Left lung (tissue), 10 donors: ENCODE data around the gene HOXA11. TPM values are rescaled to one million over a fixed set of nuclear protein-coding genes. Genes with fewer than 3 reads are reported as not detected.

Experiments
- ATAC-seq: fragments of 200-7000 bp; cut with Tn5 transposase; one replicate; pipeline ENCODE4 v1.9.1; 2020; ENCODE audit warnings: moderate library complexity
- DNase-seq, 4 donors: peaks; one replicate each; pipeline ENCODE4 v3.0.0-alpha.2; 2013 to 2020
- H3K27ac ChIP-seq, 2 donors: fragments of 200-600 bp; sonication (generic) in 1 of 2; one replicate each; pipeline versions ENCODE4 v1.5.0 to v1.8.0; 2020 to 2021
- H3K27me3 ChIP-seq, 2 donors: fragments of 200-600 bp; sonication (generic) in 1 of 2; one replicate each; pipeline versions ENCODE4 v1.5.0 to v1.8.0; 2020 to 2021
- H3K36me3 ChIP-seq, 2 donors: fragments of 200-600 bp; sonication (generic) in 1 of 2; one replicate each; pipeline versions ENCODE4 v1.5.0 to v1.8.0; 2020 to 2021
- H3K4me1 ChIP-seq, 2 donors: fragments of 200-600 bp; one replicate each; pipeline ENCODE4 v1.8.0; 2021
- H3K4me3 ChIP-seq, 2 donors: fragments of 200-600 bp; sonication (generic) in 1 of 2; one replicate each; pipeline versions ENCODE4 v1.5.0 to v1.8.0; 2020 to 2021; ENCODE audit warnings: mild to moderate bottlenecking in 1 of 2
- H3K9me3 ChIP-seq, 2 donors: fragments of 200-600 bp; sonication (generic) in 1 of 2; one replicate each; pipeline versions ENCODE4 v1.5.0 to v1.8.0; 2020 to 2021
- CTCF ChIP-seq, 2 donors: fragments of 200-600 bp; sonication (generic) in 1 of 2; IDR thresholded peaks; one replicate each; pipeline versions ENCODE4 v1.5.0 to v1.8.0; 2021; ENCODE audit warnings: antibody characterized with exemption in 2 of 2
- intact Hi-C, 2 donors: fragments of 100-400 bp; cut with DNase I; formaldehyde crosslinking; loops; one replicate each; pipeline versions ENCODE4 v1.11.2 to v1.14.2; 2022
- polyA plus RNA-seq, 6 donors: library from polyadenylated mRNA; unstranded; fragments of 120-200 nt; gene quantifications; one replicate each; pipeline ENCODE4 v1.2.1, GENCODE V29; 2013; ENCODE audit not compliant: insufficient read length in 6 of 6
- total RNA-seq, 2 donors: library from RNA; stranded (reverse); fragmentation: NEBNext Ultra II Directional; extraction: Animal tissue kit (Norgen Biotek cat#: 25700); gene quantifications; one replicate each; pipeline ENCODE4 v1.2.1, GENCODE V29; 2021
- donor health status: DM: no; HTN: yes; CAD: no.
- donor health status: DM: no; HTN: no; CAD: no.

The HOXA11 gene
- total and polyA plus RNA-seq, 8 donors = 0.10 to 0.23 (median 0.13) TPM; not detected in 4

DNA sequence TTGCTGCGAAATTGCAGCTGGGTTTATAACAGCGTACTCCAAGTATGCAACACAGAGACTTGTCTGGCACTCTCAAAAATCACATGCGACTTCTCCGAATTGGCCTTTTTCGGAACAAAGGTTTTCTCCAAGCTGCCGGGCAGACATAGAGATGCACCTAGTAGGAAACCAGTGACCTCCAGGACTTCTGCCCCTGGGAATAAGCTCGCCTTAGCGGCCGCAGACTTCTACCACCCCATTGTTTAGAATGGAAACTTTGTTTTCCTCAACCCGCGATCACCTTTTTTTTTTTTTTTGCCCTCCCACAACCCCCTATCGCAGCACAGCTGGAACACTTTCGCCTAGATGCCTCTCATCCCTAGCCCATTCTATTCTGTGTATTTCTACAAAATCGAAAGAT, 6.0 kb downstream of the HOXA11 start:
- DNase-seq (peak in 1 of 4 donors; percentile 17), ATAC-seq (no peak)
- H3K4me3 ChIP-seq = no peak overlapping the region
- H3K9me3 ChIP-seq = no peaks in the 10 kb centered on the region
- TF ChIP-seq CTCF (IDR thresholded peaks at IDR 0.05) = no peak
- no peaks in the 10 kb centered on the region for H3K36me3 ChIP-seq
- peaks cover 8 to 26% of the 10 kb centered on the region in 2 donors for H3K4me1 ChIP-seq
- H3K27ac ChIP-seq = no peak overlapping the region
- peaks cover 99 to 100% of the 10 kb centered on the region in 2 donors for H3K27me3 ChIP-seq
- intact Hi-C loops = no loop called here

GRCh38 chr7:27178366-27178765, 6.7 kb downstream of the HOXA11 start:
- Histone ChIP-seq H3K27me3 (peaks cover 99 to 100% of the 10 kb centered on the region in 2 donors), H3K4me3 (no peak overlapping the region), H3K36me3 (no peaks in the 10 kb centered on the region), H3K9me3 (no peaks in the 10 kb centered on the region), H3K27ac (no peak overlapping the region), H3K4me1 (peaks cover 8 to 28% of the 10 kb centered on the region in 2 donors)
- DNase-seq (no peak), ATAC-seq (no peak)
- TF ChIP-seq CTCF (IDR thresholded peaks at IDR 0.05) = no peak
- intact Hi-C loops = no loop called here

GRCh38 chr7:27177795-27178320, 7.2 kb downstream of the HOXA11 start:
- ATAC-seq = no peak
- H3K4me1 ChIP-seq = peaks cover 8 to 29% of the 10 kb centered on the region in 2 donors
- H3K27ac ChIP-seq = no peak overlapping the region
- no peaks in the 10 kb centered on the region for H3K9me3 ChIP-seq
- DNase-seq = no peak
- no peak overlapping the region for H3K4me3 ChIP-seq
- no peaks in the 10 kb centered on the region for H3K36me3 ChIP-seq
- no peak for TF ChIP-seq CTCF (IDR thresholded peaks at IDR 0.05)
- intact Hi-C loops = no loop called here
- peaks cover 99 to 100% of the 10 kb centered on the region in 2 donors for H3K27me3 ChIP-seq

DNA sequence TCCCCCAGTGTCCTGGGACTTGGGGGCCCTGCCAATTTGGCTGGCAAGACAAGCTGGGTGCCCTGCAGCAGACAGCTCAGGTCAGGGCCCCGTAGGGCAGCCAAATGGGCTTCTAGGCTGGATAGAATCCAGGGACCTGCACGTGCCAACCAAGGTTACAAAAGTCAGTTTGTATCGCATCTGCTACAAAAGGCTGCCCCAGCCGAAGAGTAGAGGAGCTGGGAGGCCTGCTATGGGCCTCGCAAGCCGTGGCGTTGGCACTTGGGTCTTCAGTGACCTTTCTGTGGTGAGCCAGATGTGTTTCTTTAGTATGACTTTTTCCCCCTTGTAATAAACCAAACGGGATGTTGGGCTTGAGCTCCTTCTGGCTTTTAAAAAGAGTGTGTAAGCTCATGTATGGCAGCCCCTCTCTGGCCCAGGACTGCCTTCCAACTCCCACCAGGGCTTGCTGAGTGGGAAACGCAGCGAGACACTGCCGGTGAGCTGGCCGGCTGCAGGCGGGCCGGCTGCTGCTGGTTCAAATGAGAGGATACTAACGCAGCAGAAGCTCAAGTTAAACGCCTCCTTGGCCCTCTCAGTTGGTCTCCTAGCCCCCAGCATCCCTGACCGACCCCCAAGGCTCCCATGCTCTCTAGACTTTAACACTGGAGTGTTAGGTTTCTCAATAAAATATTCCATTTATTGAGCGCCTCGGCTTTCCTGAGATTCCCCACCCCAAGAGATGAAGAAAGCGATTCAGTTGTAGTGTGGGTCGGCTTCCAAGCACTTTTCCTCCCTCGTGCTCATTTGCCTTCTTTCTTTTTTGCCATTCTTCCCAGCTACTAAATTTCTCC, 7.9 kb downstream of the HOXA11 start:
- peaks cover 99 to 100% of the 10 kb centered on the region in 2 donors for H3K27me3 ChIP-seq
- DNase-seq (peak in 1 of 4 donors; percentile 19), ATAC-seq (no peak)
- intact Hi-C loops = no loop called here
- no peak overlapping the region for H3K4me3 ChIP-seq
- TF ChIP-seq CTCF (IDR thresholded peaks at IDR 0.05) = no peak
- H3K36me3 ChIP-seq = no peaks in the 10 kb centered on the region
- peaks cover 8 to 36% of the 10 kb centered on the region in 2 donors for H3K4me1 ChIP-seq
- no peak overlapping the region for H3K27ac ChIP-seq
- H3K9me3 ChIP-seq = no peaks in the 10 kb centered on the region

- Histone ChIP-seq H3K9me3 (no peaks in the 10 kb centered on the region), H3K36me3 (no peaks in the 10 kb centered on the region), H3K4me3 (no peak overlapping the region), H3K4me1 (peaks cover 8 to 43% of the 10 kb centered on the region in 2 donors), H3K27ac (no peak overlapping the region), H3K27me3 (peaks cover 100% of the 10 kb centered on the region in 2 donors)
- intact Hi-C loops = no loop called here
- DNase-seq (peak in 1 of 4 donors; percentile 10), ATAC-seq (no peak)
- no peak for TF ChIP-seq CTCF (IDR thresholded peaks at IDR 0.05)
Observed at GRCh38 chr7:27176524-27176845, 8.5 kb downstream of the HOXA11 start.
